ENCODE results near the gene PRKAG2.
A peak's percentile ranks its signal among the peaks of the same experiment; 100 is the strongest.

The PRKAG2 gene

GRCh38 chr7:151664268-151664667 lies 212.6 kb downstream of the PRKAG2 start:
- no peak for DNase-seq

DNA sequence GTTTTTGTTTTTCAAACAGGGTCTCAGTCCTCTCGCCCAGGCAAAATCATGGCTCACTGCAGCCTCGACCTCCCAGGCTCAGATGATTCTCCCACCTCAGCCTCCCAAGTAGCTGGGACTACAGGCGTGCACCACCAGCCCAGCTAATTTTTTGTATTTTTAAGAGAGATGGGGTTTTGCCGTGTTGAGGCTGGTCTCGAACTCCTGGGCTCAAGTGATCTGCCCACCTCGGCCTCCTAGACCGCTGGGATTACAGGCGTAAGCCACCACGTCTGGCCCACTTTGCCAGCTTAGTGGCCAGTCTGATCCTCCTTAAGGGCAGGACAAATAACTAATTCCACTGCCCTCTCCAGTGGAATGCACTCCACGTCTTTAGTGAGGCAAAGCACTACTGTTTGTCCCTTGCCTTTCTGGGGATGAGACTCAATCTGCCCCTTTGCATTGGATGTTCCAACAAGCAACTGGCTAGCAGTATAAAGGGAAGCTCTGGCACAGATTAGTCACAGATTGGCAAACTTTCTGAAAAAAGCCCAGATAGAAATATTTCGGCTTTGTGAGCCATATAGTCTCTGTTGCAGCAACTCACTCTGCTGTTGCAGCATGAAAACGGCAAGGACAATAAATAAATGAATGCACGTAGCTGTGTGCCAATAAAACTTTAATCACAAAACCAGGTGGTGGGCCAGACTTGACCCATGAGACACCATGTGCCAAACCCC lies 213.4 kb downstream of the PRKAG2 start:
- no peak for DNase-seq

GRCh38 chr7:151662251-151662826 lies 214.6 kb downstream of the PRKAG2 start:
- no peak for DNase-seq

- DNase-seq = no peak
Observed at GRCh38 chr7:151661587-151661986, 215.3 kb downstream of the PRKAG2 start.

GRCh38 chr7:151660141-151660540 lies 216.8 kb downstream of the PRKAG2 start:
- no peak for DNase-seq

GRCh38 chr7:151659219-151659618 lies 217.7 kb downstream of the PRKAG2 start:
- no peak for DNase-seq

DNA sequence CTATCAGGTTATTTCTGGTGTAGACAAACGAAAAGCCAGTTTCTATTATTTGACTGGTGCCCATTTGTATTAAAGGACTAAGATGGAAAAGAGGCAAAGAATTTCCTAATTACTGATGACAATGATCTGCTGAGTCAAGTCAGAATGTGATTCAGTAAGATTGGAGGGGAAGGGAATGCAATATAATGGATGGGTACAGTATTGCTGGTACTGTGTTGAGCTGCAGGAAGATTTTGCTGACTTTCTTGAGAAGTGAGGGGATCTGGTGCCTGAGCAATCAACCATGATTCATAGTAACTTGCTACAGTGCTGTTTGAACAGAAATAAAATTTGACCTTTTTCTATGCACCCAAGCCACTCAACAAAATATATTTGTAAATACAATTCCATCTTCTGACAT lies 218.1 kb downstream of the PRKAG2 start:
- no peak for DNase-seq

- no peak for DNase-seq
Observed at GRCh38 chr7:151657173-151657572, 219.7 kb downstream of the PRKAG2 start.

DNA sequence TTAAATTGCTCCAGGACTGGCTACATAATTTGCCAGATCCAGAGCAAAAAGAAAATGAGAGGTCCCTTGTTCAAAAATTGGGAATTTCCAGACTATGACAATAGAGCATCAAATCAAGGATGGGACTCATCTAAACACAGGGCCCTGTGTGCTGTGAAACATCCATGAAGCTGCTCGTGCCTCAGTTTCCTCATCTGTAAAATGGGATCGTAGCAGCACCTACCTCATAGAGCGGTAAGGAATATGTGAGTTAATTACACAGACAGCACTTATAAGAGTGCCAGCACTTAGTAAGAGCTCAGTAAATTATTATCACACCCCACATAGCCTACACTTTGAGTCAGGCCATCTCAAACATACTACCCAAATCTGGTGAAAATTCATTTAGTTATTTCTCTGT lies 221.4 kb downstream of the PRKAG2 start:
- DNase-seq = no peak

DNA sequence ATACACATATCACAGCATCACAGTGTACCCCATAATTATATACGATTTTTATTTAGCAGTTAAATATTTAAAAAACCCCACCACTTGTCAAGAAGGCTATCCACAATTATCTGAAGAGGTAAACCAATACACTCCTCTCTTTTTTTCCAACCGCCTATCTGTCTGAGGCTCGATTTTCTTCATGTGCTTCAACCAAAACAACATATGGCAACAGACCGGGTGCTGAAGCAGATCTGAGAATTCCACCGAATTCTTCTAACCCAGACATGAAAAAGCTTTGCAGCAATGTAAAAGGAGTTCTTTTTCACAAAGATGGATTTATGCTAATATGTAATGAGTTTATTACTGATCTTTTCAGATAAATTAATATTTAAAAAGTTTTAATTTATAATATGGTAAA lies 224.8 kb downstream of the PRKAG2 start:
- DNase-seq = no peak

DNA sequence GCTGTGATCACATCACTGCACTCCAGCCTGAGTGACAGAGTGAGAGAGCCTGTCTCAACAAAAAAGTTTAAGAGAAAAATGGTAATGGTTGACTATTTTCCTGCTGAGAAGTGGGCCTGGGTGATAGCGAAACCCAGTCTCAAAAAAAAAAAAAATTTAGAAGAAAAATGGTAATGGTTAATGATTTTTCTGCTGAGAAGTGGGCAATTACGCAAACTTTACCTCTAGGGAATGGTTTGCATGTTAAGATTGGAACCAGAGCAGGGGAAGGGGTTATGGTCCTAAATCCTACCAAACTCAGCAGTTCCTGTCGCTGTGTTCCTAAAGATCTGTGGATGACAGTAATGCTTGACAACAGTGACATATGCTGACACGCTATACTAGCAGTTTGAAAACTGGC lies 226.8 kb downstream of the PRKAG2 start:
- no peak for DNase-seq

DNA sequence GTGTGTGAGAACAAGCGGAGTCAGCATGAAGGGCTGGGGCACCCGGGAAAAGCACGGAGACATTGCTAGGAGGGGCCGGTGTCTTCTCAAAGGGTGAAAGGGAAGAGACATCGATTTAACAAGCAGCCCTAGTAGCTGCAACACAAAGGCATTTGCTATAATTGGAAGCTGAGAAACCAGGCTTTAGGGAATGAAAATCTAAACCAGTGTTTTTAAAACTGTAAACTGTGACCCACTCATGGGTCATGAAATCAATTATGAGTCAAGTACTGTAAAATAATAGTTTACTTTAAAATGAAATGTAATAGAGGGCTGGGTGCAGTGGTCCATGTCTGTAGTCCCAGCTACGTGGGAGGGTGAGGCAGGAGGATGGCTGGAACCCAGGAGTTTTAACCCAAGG lies 228.5 kb downstream of the PRKAG2 start:
- DNase-seq = no peak

- DNase-seq = no peak
Observed at GRCh38 chr7:151647874-151648273, 229.0 kb downstream of the PRKAG2 start.

DNA sequence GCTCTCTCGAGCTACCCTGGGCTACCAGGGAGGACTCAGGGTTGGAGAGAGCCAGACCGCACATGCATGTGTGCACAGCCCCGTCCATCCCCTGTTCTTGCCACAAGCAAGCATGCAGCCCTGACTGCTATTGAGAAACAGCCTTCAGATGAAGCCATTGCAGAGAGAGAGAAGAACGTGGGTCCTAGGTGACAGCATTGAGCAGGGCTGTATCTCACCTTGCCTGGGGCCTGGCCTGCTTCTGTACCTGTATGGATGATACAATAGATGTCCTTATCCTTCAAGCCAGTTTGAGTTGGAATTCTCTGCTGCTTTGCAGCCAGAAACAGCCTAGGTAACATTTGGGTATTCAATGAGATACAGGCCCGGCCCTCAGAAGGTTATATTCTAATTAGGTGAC lies 229.9 kb downstream of the PRKAG2 start:
- no peak for DNase-seq

- no peak for DNase-seq
Observed at GRCh38 chr7:151645311-151645710, 231.6 kb downstream of the PRKAG2 start.

GRCh38 chr7:151644554-151644953 lies 232.4 kb downstream of the PRKAG2 start:
- DNase-seq = no peak

- DNase-seq = no peak
Observed at GRCh38 chr7:151642746-151643145, 234.2 kb downstream of the PRKAG2 start.

DNA sequence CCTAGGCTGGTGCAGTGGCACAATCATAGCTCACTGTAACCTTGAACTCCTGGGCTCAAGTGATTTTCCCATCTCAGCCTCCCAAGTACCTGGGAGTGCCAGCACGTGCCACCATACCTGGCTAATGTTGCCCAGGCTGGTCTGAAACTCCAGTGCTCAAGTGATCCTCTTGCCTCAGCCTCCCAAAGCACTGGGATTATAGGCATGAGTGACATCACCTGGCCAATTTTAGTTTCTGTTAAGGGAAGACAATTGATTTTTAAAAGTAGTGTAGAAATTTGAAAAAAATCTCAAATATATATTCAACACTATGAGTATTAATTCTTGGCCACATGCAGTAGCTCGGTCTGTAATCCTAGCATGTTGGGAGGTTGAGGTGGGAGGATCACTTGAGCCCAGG lies 235.3 kb downstream of the PRKAG2 start:
- DNase-seq = no peak

DNA sequence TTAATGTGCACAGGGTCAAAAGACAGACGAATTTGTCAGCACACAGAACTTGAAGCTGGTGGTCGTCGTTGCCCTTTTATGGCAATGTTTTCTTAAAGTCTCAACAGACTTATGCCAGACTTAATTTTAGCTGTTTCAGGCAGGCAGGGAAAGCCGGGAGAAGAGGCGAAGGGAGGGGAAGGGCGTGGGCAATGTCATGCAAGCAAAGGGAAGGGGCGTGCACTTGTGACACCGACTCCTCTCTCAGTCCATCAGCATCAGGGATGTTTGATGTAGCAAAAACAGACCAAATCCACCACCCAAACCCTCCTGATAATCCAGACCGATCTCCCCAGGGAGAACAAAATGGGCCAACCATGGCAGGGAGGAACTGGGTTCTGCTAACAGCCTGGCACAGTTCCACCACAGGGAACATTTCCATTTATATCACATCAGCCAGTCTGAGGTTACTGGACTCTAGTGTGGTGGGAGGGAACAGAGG lies 239.1 kb downstream of the PRKAG2 start:
- DNase-seq = no peak

DNA sequence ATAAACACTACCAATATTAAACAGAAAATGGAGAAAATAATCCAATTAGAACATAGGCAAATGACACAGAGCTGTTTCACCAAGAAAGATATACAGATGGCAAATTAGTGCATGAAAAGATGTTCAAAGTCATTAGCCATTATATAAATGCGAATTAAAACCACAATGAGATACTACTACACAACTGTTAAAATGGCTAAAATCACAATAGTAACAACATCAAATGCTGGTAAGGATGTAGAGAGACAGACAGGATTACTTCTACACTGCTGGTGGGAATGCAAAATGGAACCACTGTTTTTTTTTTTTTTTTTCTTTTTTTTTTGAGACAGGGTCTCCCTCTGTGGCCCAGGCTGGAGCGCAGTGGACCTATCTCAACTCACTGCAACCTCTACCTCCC lies 242.3 kb downstream of the PRKAG2 start:
- no peak for DNase-seq

DNA sequence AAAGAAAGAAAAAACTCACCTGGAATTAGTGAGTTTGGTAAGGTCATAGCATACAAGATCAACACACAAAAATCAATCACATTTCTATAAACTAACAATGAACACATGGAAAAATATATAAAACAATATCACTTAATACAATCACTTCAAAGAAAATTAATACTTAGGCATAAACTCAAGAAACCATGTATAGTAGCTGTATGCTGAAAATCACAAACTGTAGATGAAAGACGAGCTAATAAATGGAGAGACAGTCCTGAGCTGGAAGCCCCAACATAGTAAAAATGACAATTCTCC lies 243.5 kb downstream of the PRKAG2 start:
- no peak for DNase-seq

DNA sequence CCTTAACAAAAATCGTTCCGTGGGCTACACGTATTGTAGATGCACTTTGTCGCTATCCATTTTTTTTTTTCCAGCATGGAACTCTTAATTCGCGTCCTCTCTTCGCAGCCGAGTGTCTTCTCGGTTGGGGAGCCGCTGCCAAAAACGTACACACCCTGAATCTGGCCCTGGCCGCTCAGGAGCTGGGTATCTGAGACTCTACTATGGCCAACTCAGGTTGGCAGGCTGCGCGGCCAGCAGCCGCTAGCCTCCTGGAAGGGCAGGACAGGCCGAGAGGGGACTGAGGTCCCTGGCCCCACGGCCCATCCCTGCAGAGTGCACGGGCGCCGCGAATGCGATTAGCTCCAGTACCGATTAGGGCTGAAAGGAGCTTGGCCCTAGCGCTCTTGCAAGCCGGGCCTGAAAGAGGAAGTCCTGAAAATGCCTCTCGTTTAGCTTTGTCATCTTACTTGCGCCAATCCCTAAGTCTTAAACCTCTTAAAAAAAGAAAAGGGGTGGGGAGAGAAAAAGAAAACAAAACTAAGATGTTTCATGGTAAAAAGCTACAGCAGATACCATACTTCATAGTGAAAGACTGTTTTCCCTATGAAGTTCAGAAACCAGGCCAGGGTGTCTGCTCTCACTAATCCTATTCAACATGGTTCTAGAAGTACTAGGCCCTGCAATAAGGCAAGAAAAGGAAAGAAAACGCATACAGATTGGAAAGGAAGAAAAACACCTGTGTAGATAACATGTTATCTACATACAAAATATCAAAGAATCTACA lies 244.0 kb downstream of the PRKAG2 start:
- no peak for DNase-seq

DNA sequence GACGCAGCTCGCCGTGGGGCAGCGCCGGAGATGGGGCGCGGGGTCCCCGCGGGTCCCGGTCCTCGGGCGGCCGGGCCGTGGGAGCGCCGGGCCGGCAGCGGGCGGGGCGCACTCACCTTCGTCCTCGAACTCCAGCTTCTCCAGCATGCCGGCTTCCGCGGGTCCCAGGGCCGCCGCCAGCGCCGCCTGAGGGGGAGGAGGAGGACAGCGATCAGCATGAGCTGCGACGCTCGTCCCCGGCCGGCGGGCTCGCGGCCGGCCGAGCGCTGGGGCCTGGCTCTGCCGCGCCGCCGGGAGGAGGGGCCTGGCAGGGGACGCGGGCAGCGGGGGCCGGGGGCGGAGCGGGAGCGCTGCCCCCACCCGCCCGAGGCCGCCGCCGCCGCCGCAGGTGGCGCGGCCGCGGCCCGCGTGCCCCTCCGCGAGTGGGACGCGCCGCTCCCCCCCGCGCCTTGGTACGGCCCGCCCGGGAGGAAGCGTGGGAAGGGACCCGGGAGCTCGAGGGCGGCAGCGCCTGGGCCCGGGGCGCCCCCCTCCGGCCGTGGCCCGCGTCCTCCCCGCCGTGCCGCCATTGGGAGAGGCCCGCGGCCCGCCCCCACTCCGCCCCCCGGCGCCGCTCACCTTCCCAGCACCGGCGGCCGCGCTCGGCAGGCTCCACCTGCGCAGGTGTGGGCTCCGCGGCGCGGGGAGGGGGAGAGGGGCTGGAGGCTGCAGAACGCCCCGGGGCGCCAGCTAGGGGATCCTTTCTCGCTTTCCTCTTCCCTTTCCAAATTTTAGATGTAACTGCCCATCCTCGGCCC lies 244.8 kb downstream of the PRKAG2 start:
- DNase-seq = peak; percentile 44

GRCh38 chr7:151631570-151631952 lies 245.4 kb downstream of the PRKAG2 start:
- DNase-seq = no peak
